Measurements from ENCODE around the gene EML4.
"Not testable (repeated sequence)": the region's sequence is repeated elsewhere in the genome, so short reads cannot be mapped to it uniquely, and the experiment has no call there.

- not testable (repeated sequence) for TF ChIP-seq POLR2AphosphoS5 (IDR thresholded peaks at IDR 0.05); CTCF (IDR thresholded peaks at IDR 0.05); POLR2A (IDR thresholded peaks at IDR 0.05; ENCODE audit: low read depth)
Measured at GRCh38 chr2:42126873-42127272, 42.3 kb upstream of the EML4 start.
